Stimulated activated naive CD8-positive, alpha-beta T cell treated with anti-CD3 and anti-CD28 coated beads, Interleukin-15, amount 100 ng/mL, for 72 hours (primary cell): ENCODE results near the gene RGL4.
"Not testable (repeated sequence)": the region's sequence is repeated elsewhere in the genome, so short reads cannot be mapped to it uniquely, and the experiment has no call there.

ENCODE experiments used
- ATAC-seq: fragments of 150-1000 bp; cut with Tn5 transposase; 2 replicates; pipeline ENCODE4 v1.10.0; 2021; ENCODE audit warnings: mild to moderate bottlenecking, moderate library complexity
- DNase-seq, 2 donors: peaks; one replicate each; pipeline ENCODE4 v3.0.0; 2021 to 2022
- H3K27ac Mint-ChIP-seq, 2 donors: one replicate each; pipeline ENCODE4 v1.8.0; 2022; ENCODE audit warnings: mild to moderate bottlenecking in 2 of 2, mixed read lengths in 2 of 2, moderate library complexity in 2 of 2
- H3K27me3 Mint-ChIP-seq: one replicate; pipeline ENCODE4 v1.8.0; 2022; ENCODE audit warnings: mixed read lengths
- H3K4me1 Mint-ChIP-seq: one replicate; pipeline ENCODE4 v1.8.0; 2022; ENCODE audit warnings: mild to moderate bottlenecking, mixed read lengths
- H3K4me3 Mint-ChIP-seq, 2 donors: one replicate each; pipeline ENCODE4 v1.8.0; 2022; ENCODE audit warnings: mild to moderate bottlenecking in 2 of 2, mixed read lengths in 2 of 2, moderate library complexity in 1 of 2
- H3K9me3 Mint-ChIP-seq, 2 donors: one replicate each; pipeline ENCODE4 v1.8.0; 2022; ENCODE audit warnings: mixed read lengths in 2 of 2

Gene RGL4, protein sequence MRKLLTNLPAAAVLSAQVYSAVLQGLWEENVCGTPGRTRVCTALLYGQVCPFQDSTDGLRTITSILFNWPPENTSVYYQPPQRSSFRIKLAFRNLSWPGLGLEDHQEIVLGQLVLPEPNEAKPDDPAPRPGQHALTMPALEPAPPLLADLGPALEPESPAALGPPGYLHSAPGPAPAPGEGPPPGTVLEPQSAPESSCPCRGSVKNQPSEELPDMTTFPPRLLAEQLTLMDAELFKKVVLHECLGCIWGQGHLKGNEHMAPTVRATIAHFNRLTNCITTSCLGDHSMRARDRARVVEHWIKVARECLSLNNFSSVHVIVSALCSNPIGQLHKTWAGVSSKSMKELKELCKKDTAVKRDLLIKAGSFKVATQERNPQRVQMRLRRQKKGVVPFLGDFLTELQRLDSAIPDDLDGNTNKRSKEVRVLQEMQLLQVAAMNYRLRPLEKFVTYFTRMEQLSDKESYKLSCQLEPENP

DNA sequence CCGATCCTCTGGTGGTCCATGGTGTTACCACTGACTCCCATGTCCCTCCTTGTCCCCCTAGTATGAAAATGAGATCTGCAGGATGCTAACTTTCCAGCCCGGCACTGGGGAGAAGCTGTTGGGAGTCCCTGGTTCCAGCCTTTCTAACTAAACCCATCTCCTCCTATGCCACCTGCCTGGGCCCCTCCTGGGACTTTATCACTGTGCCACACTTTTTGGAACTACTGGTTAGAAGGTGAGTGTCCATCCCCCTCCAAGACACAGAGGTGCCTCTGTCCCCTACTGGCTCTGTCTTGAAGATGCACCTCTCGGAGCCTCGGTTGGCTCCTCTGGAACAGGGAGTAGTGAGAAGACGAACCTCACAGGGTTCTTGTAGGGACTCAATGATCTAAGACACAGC lies at the start of gene RGL4:
Gene RGL4, plus strand, starts transcription at position 301 of the 400 bp plus-strand sequence. CDS start 1,018 bp downstream, outside the sequence.
- no peaks in the 10 kb centered on the region for H3K9me3 Mint-ChIP-seq
- no peak within 1 kb of the TSS for H3K4me3 Mint-ChIP-seq
- ATAC-seq, result no peak
- H3K27me3 Mint-ChIP-seq, result no peaks in the 10 kb centered on the region
- H3K4me1 Mint-ChIP-seq, result peaks cover 42% of the 10 kb centered on the region
- H3K27ac Mint-ChIP-seq, result peak within 1 kb of the TSS in 1 of 2 donors; percentile 92
- no peak for DNase-seq

DNA sequence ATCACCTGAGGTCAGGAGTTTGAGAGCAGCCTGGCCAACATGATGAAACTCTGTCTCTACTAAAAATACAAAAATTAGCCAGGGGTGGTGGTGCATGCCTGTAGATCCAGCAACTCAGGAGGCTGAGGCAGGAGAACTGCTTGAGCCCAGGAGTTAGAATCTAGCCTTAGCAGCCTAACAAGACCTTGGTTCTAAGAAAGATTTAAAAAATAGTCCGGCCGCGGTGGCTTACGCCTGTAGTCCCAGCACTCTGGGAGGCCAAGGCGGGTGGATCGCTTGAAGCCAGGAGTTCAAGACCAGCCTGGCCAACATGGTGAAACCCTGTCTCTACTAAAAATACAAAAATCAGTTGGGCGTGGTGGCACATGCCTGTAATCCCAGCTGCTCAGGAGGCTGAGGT lies 44.3 kb upstream of the RGL4 start:
- not testable (repeated sequence) for H3K4me1 Mint-ChIP-seq, H3K27me3 Mint-ChIP-seq, H3K4me3 Mint-ChIP-seq, H3K9me3 Mint-ChIP-seq, DNase-seq, ATAC-seq
- H3K27ac Mint-ChIP-seq, result peak overlapping the region in 1 of 2 donors; percentile 80

DNA sequence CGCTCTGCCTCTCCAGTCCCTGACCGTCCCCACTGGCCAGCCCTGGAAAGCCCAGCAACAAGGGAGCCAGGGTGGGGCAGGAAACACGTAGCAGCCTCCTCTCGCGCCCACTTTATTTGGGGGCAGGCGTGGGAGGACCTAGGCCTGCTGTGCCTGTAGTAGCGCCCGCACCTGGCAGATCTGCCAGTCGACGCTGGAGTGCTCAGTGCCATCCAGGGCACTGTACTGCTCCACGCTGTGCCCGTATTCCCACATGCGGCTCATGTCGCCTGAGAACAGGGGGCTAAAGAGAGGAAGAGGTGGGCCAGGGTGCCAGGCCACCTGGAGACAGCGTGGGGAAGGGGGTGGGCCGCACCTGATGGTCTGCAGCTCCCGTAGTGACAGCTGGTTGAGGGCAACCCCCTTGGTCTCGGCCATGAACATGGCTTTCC lies 41.7 kb upstream of the RGL4 start:
- Mint-ChIP-seq H3K4me3 (no peak overlapping the region), H3K27ac (peak overlapping the region in 1 of 2 donors; percentile 76)
- ATAC-seq, result no peak

DNA sequence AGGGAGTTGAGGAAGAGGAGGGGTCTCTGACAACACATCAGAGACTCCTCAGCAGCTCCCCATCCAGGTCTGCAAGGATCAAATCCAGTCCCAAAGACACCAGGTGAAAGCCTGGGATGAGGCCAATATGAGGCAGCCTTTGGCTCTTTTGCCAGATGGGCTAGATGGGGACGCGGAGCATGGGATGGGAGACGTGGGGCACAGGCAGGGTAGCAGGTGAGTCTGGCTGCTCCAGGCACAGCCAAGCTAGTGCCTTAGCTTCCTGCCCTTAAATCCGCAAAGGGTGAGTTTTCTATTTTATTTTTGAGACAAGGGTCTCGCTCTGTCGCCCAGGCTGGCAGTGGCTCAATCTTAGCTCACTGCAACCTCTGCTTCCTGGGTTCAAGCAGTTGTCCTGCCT lies 39.1 kb upstream of the RGL4 start:
- no peaks in the 10 kb centered on the region for H3K9me3 Mint-ChIP-seq
- no peak overlapping the region for H3K27ac Mint-ChIP-seq
- no peaks in the 10 kb centered on the region for H3K27me3 Mint-ChIP-seq
- DNase-seq (no peak), ATAC-seq (no peak)
- H3K4me1 Mint-ChIP-seq, result no peaks in the 10 kb centered on the region
- no peak overlapping the region for H3K4me3 Mint-ChIP-seq

More for the DNA sequence above, 41.7 kb upstream of the RGL4 start:
- Mint-ChIP-seq H3K9me3 (no peaks in the 10 kb centered on the region), H3K27me3 (no peaks in the 10 kb centered on the region), H3K4me1 (no peaks in the 10 kb centered on the region)
- no peak for DNase-seq

DNA sequence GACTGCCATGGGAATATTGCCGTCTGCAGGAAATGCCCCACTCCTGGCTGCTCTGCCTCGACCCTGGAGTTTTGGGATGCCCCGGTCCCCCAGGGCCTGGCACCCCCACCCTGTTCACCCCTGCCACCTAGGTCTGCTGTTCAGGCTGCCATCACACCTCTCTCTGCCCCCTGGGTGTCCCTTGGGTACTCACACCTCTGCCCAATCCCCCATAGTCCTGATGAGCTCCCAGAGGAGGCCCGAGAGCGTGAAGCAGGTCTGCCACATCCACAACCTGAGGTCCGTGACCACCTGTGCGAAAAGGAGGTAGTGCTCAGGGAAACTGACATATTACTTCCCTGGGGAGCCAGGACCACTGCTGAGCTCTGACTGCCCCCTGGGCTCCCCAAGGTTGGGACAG lies 38.5 kb upstream of the RGL4 start:
- no peaks in the 10 kb centered on the region for H3K27me3 Mint-ChIP-seq
- no peaks in the 10 kb centered on the region for H3K4me1 Mint-ChIP-seq
- no peaks in the 10 kb centered on the region for H3K9me3 Mint-ChIP-seq
- no peak overlapping the region for H3K27ac Mint-ChIP-seq
- ATAC-seq (no peak), DNase-seq (no peak)
- H3K4me3 Mint-ChIP-seq, result no peak overlapping the region

DNA sequence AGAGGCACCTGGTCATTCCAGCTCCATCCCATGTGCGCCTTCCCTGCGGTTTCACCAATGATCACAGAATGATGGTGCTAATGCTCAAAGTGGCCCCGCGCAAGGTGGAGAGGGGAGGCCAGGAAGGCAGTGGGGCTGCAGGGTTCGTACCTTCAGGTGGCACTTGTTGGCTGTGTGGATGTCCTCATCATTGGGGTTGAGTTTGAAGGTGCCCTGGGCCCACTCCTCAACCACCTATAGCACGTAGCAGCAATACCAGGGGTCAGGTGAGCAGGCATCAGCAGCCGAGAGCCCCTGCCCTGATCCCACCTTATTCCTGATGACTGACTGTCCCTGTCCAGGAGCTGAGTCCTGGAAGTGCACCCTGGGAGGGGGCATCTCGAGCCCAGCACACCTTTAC lies 38.1 kb upstream of the RGL4 start:
- no peak for ATAC-seq
- DNase-seq, result no peak
- Mint-ChIP-seq H3K4me3 (no peak overlapping the region), H3K9me3 (no peaks in the 10 kb centered on the region), H3K27me3 (no peaks in the 10 kb centered on the region), H3K4me1 (no peaks in the 10 kb centered on the region), H3K27ac (no peak overlapping the region)

DNA sequence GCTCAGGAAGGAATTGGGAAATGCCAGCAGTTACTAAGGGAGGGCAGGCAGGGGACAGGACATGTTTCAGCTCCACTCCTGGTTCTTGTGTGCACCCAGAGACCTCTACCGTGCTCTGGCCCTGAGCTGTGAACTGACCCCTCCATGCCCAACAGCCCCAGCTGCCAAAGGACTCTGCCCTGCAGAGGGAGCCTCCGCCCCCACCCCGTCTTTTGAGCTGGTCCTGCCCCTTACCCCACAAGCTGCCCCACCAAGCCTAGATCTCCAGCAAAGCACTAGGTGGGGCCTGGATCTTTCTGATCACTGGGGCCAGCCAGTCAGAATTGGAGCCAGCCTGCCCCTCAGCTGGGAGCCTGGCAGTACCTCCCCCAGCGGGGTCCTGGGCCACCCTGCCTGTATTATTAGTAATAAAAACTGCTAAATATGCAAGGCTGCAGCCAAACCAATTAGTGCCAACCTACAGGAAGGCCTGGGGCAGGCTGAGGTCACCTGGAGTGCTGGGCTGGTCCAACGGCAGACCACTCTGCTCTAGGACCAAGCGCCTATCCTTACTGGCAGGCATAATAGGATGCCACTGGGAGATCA lies 34.8 kb upstream of the RGL4 start:
- no peaks in the 10 kb centered on the region for H3K9me3 Mint-ChIP-seq
- DNase-seq (no peak), ATAC-seq (no peak)
- H3K27me3 Mint-ChIP-seq, result no peaks in the 10 kb centered on the region
- no peak overlapping the region for H3K4me3 Mint-ChIP-seq
- peak overlapping the region in 1 of 2 donors; percentile 81 for H3K27ac Mint-ChIP-seq
- no peaks in the 10 kb centered on the region for H3K4me1 Mint-ChIP-seq

DNA sequence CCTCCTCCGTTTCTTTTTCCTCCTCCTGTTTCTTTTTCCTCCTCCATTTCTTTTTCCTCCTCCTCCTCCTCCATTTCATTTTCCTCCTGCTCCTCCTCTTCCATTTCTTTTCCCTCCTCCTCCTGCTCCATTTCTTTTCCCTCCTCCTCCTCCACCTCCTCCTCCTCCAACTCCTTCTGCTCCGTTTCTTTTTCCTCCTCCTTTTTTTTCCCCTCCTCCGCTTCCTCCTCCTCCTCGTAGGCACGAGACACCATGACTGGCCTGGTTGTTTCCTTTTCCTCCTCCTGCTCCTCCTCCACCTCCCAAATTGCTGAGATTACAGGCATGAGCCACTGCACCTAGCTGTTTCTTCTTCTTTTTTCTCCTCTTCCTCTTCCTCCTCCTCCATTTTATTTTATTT lies 33.1 kb upstream of the RGL4 start:
- H3K27me3 Mint-ChIP-seq, result no peaks in the 10 kb centered on the region
- peak overlapping the region in 1 of 2 donors; percentile 38 for H3K27ac Mint-ChIP-seq
- DNase-seq, result no peak
- H3K4me1 Mint-ChIP-seq, result no peaks in the 10 kb centered on the region
- ATAC-seq, result no peak
- H3K4me3 Mint-ChIP-seq, result no peak overlapping the region
- no peaks in the 10 kb centered on the region for H3K9me3 Mint-ChIP-seq

DNA sequence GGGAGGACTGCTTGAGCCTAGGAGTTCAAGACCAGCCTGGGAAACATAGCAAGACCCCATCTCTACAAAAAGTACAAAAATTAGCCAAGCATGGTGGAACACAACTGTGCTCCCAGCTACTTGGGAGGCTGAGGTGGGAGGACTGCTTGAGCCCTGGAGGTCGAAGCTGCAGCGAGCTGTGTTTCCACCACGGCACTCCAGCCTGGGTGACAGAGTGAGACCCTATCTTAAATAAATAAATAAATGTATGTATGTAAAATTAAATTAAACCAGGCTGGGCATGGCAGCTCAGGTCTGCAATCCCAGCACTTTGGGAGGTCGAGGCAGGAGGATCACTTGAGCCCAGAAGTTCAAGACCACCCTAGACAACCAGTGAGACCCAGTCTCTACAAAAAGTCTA lies 30.4 kb upstream of the RGL4 start:
- not testable (repeated sequence) for H3K9me3 Mint-ChIP-seq, H3K27me3 Mint-ChIP-seq, DNase-seq, H3K4me1 Mint-ChIP-seq, H3K4me3 Mint-ChIP-seq, ATAC-seq
- H3K27ac Mint-ChIP-seq, result peak overlapping the region in 1 of 2 donors; percentile 16

DNA sequence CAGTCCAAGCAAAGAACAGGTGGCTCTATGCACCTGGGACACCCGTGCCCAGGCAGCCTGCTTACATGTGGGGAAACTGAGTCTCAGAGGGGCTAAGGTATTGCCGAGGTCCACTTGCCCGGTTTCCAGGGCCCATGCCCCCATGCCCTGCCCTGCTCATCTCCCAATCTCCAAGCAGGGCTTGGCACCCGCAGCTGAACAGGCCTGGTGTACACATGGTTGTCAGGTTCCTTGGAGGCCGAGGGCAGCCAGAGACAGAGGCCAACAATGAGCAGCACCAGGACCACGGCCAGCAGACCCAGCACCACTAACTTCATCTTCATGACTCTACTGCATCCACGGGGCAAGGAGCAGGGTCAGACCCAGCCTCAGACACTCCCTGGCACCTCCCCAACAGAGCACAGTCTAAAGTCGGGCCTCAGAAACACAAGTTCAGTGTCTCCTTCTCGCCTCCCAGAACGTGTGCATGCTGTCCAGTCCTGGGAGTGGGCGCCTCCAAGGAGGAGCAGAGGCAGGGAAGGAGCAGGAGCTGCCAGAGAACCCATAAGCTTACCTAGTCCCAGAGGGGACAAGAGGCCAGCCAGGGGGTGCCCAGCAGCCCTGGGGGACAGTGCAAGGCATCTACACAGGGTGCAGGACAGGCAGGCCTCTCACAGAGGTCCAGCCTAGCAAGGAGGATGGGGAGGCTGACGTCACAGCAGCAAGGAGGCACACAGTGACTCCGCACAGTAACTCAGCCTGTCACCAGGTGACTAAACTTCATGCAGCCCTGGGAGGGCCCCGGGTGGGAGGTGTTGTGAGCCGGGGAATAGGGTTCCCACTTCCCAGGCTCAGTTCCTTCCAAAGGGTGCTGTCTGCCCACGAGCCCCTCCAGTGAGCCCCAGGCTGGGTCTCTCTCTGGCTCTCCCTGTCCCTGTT lies 20.2 kb upstream of the RGL4 start:
- Mint-ChIP-seq H3K27me3 (no peaks in the 10 kb centered on the region), H3K4me3 (no peak overlapping the region), H3K27ac (peak overlapping the region in 1 of 2 donors; percentile 71), H3K4me1 (peaks cover 11% of the 10 kb centered on the region), H3K9me3 (no peaks in the 10 kb centered on the region)
- DNase-seq, result no peak
- no peak for ATAC-seq

DNA sequence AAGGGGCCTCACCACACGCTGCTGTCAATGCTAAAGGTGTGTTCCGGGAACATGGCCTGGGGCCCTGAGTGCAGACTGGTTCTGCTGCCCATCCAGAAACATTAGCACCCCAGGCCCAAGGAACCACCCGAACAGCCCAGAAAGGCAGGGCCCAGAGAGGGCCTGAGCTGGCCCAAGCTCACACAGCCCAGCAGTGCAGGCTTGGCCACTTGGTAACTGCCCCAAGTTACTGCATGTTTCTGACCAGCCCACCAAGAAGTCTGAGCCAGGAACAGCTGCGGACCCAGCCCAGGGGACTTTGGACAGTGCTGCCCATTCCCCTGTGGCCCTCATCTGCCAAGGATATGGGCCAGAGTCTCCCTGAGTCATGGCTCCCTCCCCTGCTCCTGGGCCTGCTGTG lies 19.4 kb upstream of the RGL4 start:
- H3K27ac Mint-ChIP-seq, H3K9me3 Mint-ChIP-seq, H3K4me1 Mint-ChIP-seq, H3K27me3 Mint-ChIP-seq, H3K4me3 Mint-ChIP-seq, DNase-seq: not testable (repeated sequence)
- peak; percentile 31 for ATAC-seq

DNA sequence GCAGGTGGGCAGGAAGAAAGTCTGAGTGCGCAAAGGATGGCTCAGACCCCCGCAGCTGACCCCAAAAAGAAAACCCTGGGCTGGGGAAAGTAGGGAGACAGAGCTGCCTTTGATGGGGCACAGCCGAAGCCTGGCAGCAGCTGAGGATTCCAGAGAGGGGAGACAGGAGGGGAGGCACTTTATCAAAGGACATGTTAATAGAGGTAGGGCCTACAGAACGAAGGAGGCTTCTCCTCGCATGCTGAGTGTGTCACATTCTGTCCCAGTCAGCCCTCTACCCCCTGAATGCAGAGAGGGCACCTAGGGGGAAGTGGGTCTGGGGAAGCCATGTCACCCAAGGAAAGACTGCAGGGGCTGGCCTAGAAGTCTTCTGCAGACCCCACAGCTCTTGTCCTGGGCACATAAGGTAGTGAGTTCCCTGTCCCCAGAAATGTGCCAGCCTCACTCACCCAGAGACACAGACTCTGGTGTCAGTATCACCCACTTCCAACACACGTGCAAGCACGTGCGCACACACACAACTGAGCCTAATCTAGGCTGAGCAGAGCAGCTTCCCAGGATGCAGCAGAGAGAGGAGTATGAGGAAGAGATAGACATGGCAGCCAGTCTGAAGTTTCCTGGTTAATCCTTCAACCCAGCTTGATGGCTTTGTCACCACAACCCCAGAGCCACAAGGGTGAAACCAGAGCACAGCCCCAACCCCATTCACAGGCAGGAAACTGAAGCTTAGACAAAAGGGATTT lies 18.3 kb upstream of the RGL4 start:
- not testable (repeated sequence) for H3K4me3 Mint-ChIP-seq, H3K9me3 Mint-ChIP-seq, DNase-seq, H3K4me1 Mint-ChIP-seq, H3K27me3 Mint-ChIP-seq
- ATAC-seq, result peak; percentile 67
- H3K27ac Mint-ChIP-seq, result peak overlapping the region; percentile 84 to 91

DNA sequence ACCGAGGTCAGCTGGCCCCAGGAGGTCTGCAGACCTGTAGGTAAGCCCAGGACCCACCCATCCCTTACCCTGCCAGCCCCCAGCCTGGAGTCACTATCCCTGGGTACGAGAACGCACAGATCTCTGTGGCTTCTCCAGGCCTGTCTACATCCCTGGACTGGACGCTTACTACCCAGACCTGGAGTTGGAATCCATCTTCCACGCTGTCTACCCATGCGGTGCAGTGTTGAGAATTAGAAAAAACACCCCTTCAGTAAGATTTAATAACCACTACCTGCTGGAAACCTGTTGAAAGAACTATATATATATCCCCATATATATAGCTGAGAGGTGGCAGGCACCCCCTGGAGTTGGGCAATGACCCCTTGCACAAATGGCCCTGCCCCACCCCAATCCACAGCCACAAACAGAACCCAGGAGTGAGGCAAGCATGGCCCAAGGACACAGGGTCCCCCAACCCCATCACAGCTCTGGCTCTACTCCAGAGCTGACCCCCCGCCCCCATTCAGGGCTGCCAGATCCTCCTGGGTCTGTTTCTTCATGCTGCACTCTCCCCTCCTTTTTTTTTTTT lies 17.7 kb upstream of the RGL4 start:
- H3K27ac Mint-ChIP-seq, result peak overlapping the region; percentile 86 to 92
- peaks cover 15% of the 10 kb centered on the region for H3K4me1 Mint-ChIP-seq
- DNase-seq, result no peak
- H3K4me3 Mint-ChIP-seq, result no peak overlapping the region
- no peak for ATAC-seq
- no peaks in the 10 kb centered on the region for H3K27me3 Mint-ChIP-seq
- no peaks in the 10 kb centered on the region for H3K9me3 Mint-ChIP-seq

DNA sequence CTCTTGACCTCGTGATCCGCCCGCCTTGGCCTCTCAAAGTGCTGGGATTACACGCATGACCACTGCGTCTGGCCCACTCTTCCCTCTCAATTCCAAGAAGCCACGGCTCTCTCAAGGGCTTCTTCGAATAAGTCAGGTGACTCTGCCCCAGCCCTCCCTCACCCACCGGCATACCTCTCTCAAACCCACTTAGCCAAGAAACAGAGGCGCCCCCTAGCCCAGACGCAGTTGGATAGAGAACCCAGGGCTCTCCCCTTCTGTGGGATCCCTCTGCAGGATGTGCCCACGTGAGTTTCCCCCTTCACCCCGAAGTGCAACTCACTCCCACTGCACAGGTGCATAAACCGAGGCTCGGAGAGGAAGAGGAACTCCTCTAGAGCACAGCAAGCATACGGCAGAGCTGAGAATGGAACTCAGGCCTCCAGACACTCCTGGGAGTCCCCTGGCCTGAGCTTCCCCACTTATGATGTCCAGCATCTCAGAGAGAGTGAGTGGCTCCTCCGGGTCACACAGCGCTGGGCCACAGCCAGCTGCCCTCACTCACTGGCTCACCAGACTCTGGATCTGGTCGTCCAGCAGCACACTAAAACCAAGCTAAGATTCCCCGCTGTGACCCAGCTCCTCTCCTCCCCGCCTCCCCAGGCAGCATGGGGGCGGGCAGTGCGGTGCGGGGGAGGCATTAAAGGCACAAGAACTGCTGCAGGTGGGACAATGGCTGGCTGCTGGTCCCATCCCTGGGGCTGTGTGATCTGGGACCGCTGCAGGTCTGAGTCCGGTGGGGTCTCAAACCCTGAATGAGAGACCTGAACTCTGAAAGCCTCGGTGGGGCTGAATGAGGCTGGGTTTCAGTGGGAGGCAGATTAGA lies 16.8 kb upstream of the RGL4 start:
- peaks cover 17% of the 10 kb centered on the region for H3K4me1 Mint-ChIP-seq
- no peak overlapping the region for H3K4me3 Mint-ChIP-seq
- no peaks in the 10 kb centered on the region for H3K9me3 Mint-ChIP-seq
- DNase-seq (no peak), ATAC-seq (no peak)
- H3K27me3 Mint-ChIP-seq, result no peaks in the 10 kb centered on the region
- H3K27ac Mint-ChIP-seq, result peak overlapping the region in 1 of 2 donors; percentile 92
